A549 (cell line): ENCODE results near the gene AGRP. TPM values are rescaled to one million over a fixed set of nuclear protein-coding genes. Genes with fewer than 3 reads are reported as not detected.

Source experiments
- ATAC-seq, 2 experiments: fragments of 200-7000 bp in 1 of 2; fragments of >200 bp in 1 of 2; cut with Nextera tagmentation in 1 of 2; cut with Tn5 transposase in 1 of 2; 3 replicates each; pipeline versions ENCODE4 v1.8.0 to v1.9.1; 2018 to 2020; ENCODE audit warnings: mild to moderate bottlenecking in 1 of 2, moderate library complexity in 1 of 2
- CTCF ChIA-PET: fragments of 300-600 bp; sonication (Branson Sonifier 250); formaldehyde crosslinking; extraction: SDS; loops from one replicate; lab custom pipeline; 2021; ENCODE audit warnings: antibody characterized with exemption, inconsistent platforms; lab: Yijun Ruan, JAX
- POLR2A ChIA-PET: fragments of 350-600 bp; formaldehyde crosslinking; extraction: SDS; loops from one replicate; lab custom pipeline; 2021; ENCODE audit warnings: antibody characterized with exemption, inconsistent platforms; lab: Yijun Ruan, JAX
- DNase-seq, 2 experiments: peaks; one replicate each; pipeline versions ENCODE4 v3.0.0 to v3.0.0-alpha.2; 2011 to 2016; ENCODE audit warnings: low read depth in 1 of 2, low spot score in 1 of 2
- FAIRE-seq: peaks from 2 replicates; lab custom pipeline; 2011; peaks lifted over from hg19 to GRCh38; lab: Jason Lieb, UNC
- H3K27ac ChIP-seq, 2 experiments: fragments of >200 bp; sonication (Bioruptor Twin); formaldehyde crosslinking; 3 replicates each; pipeline ENCODE4 v1.5.1; 2016 to 2017
- H3K4me1 ChIP-seq: fragments of >200 bp; sonication (Bioruptor Twin); formaldehyde crosslinking; 3 replicates; pipeline ENCODE4 v1.6.1; 2016
- H3K4me2 ChIP-seq: fragments of >200 bp; sonication (Bioruptor Twin); formaldehyde crosslinking; 3 replicates; pipeline ENCODE4 v1.6.1; 2016
- H3K4me3 ChIP-seq: fragments of >200 bp; sonication (Bioruptor Twin); formaldehyde crosslinking; 3 replicates; pipeline ENCODE4 v1.5.1; 2016
- H3K9me3 ChIP-seq: fragments of >200 bp; sonication (Bioruptor Twin); formaldehyde crosslinking; 3 replicates; pipeline ENCODE4 v1.6.1; 2016
- CBX8 ChIP-seq: fragments of 200-600 bp; sonication (generic); IDR thresholded peaks from 2 replicates; pipeline ENCODE4 v1.6.1; 2016
- CHD4 ChIP-seq: fragments of 200-600 bp; sonication (generic); IDR thresholded peaks from 2 replicates; pipeline ENCODE4 v1.6.1; 2016; ENCODE audit warnings: antibody characterized with exemption, mild to moderate bottlenecking, borderline replicate concordance
- EHMT2 ChIP-seq: fragments of 200-600 bp; sonication (generic); IDR thresholded peaks from 2 replicates; pipeline ENCODE4 v1.6.1; 2016; ENCODE audit warnings: antibody characterized with exemption, low read depth, mild to moderate bottlenecking, moderate library complexity
- FOSB ChIP-seq: fragments of 250-450 bp; sonication (Bioruptor Pico); IDR thresholded peaks from 2 replicates; pipeline ENCODE4 v1.5.0; 2020; ENCODE audit warnings: mild to moderate bottlenecking, moderate library complexity
- HDAC2 ChIP-seq: fragments of 200-600 bp; sonication (generic); IDR thresholded peaks from 2 replicates; pipeline ENCODE4 v1.6.1; 2016
- HEYL ChIP-seq: fragments of 250-450 bp; sonication (Bioruptor Pico); IDR thresholded peaks from 2 replicates; pipeline ENCODE4 v1.8.0; 2021; ENCODE audit warnings: mild to moderate bottlenecking, moderate library complexity
- HOXB5 ChIP-seq: fragments of 250-450 bp; sonication (Bioruptor Pico); IDR thresholded peaks from 2 replicates; pipeline ENCODE4 v1.5.0; 2020; ENCODE audit warnings: mild to moderate bottlenecking, moderate library complexity
- JUNB ChIP-seq: fragments of >200 bp; sonication (Bioruptor Twin); formaldehyde crosslinking; IDR thresholded peaks from 2 replicates; pipeline ENCODE4 v1.6.1; 2016
- NR3C1 ChIP-seq: fragments of >200 bp; sonication (Bioruptor Twin); formaldehyde crosslinking; IDR thresholded peaks from 3 replicates; pipeline ENCODE4 v1.6.1; 2017
- RARB ChIP-seq: fragments of 250-450 bp; sonication (Bioruptor Pico); IDR thresholded peaks from 2 replicates; pipeline ENCODE4 v1.8.0; 2021; ENCODE audit warnings: mild to moderate bottlenecking, moderate library complexity
- RCOR1 ChIP-seq: fragments of 150-350 bp; IDR thresholded peaks from 2 replicates; pipeline ENCODE4 v1.6.1; 2014; ENCODE audit warnings: antibody characterized with exemption, low read length, low read depth
- SMC3 ChIP-seq: fragments of >200 bp; sonication (Bioruptor Twin); formaldehyde crosslinking; IDR thresholded peaks from 3 replicates; pipeline ENCODE4 v1.6.1; 2018; ENCODE audit warnings: inconsistent platforms
- SREBF2 ChIP-seq: fragments of 450-650 bp; IDR thresholded peaks from 2 replicates; pipeline ENCODE4 v1.6.1; 2014; ENCODE audit warnings: mild to moderate bottlenecking, moderate library complexity
- ZC3H11A ChIP-seq: fragments of 450-650 bp; IDR thresholded peaks from 2 replicates; pipeline ENCODE4 v1.6.1; 2014; ENCODE audit warnings: antibody characterized with exemption, mild to moderate bottlenecking
- ZNF302 ChIP-seq: fragments of 250-450 bp; sonication (Bioruptor Pico); IDR thresholded peaks from 2 replicates; pipeline ENCODE4 v1.9.0; 2021; ENCODE audit warnings: inconsistent platforms, mild to moderate bottlenecking, moderate library complexity
- WGBS: methylation state at CpG from one replicate; pipeline ENCODE4 v1.1.6; 2017; ENCODE audit errors: missing lambda C conversion rate; 5-methylcytosine and 5-hydroxymethylcytosine counted together
- polyA plus RNA-seq, 4 experiments: library from polyadenylated mRNA; depleted of rRNA in 3 of 4; stranded (reverse); fragments of >200 nt; fragmentation: RNase III in 1 of 4; extraction: RNeasy Plus Mini Kit Qiagen cat#74134 plus additional on column Dnase treatment in 1 of 4; gene quantifications; 2 replicates in 3 of 4; 3 replicates in 1 of 4; pipeline ENCODE4 v1.2.3, GENCODE V29; 2011 to 2017
- TF ChIP-seq, protein P1 (sequence below): fragments of 250-450 bp; sonication (Bioruptor Pico); IDR thresholded peaks from 2 replicates; pipeline ENCODE4 v1.5.0; 2021; ENCODE audit warnings: mild to moderate bottlenecking, moderate library complexity, borderline replicate concordance
- TF ChIP-seq, protein P2 (sequence below): IDR thresholded peaks from 2 replicates; pipeline ENCODE4 v1.6.1; 2012
- TF ChIP-seq, protein P3 (sequence below): fragments of >200 bp; sonication (Bioruptor Twin); formaldehyde crosslinking; IDR thresholded peaks from 3 replicates; pipeline ENCODE4 v1.6.1; 2016
- TF ChIP-seq, protein P4 (sequence below): IDR thresholded peaks from 2 replicates; pipeline ENCODE4 v1.6.1; 2012; ENCODE audit warnings: low read depth, borderline replicate concordance
- TF ChIP-seq, protein P5 (sequence below): fragments of >200 bp; sonication (Bioruptor Twin); formaldehyde crosslinking; IDR thresholded peaks from 3 replicates; pipeline ENCODE4 v1.5.1; 2016

Gene AGRP
- polyA plus RNA-seq, 2 of the 4 experiments (the other 2 are of a cell fraction): not detected

DNA sequence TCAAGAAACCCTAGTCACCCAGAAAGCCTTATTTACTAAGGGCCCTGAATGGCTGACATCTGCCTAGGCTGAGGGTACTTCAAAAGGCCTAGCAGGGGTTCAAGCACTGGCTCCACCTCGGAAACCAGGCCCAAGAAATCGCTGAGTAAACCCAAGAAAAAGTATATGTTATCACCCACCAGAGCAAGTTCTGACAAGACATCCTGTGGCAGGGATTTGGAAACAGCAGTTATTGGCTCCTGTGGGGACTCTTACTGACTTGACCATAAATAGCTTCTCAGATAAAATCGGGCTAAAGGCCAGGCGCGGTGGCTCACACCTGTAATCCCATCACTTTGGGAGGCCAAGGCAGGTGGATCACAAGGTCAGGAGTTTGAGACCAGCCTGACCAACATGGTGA lies 14.6 kb downstream of the AGRP start:
- WGBS: 81% methylated on average over 5 of the region's 5 CpGs
- no peak for ATAC-seq

DNA sequence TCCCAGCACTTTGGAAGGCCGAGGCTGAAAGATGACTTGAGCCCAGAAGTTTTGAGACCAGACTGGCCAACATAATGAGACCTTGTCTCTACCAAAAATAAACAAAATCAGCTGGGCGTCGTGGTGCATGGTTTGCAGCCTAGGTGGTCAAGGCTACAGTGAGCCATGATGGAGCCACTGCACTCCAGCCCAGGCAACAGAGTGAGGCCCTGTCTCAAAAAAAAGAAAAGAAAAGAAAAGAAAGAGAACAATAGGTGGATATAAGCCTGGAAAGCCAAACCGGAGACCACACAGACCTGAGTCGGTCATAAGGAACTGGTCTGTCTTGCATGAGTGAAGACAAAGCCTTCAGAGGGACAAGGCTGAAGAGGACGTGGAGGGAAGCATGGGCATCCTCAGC lies 16.8 kb downstream of the AGRP start:
- DNase-seq (no peak), ATAC-seq (no peak), FAIRE-seq (no peak)
- CTCF ChIA-PET: interaction anchor here (0.6 to 13.1 kb wide), 26 partner anchors 9 to 449 kb away, joined by 3 to 176 read pairs (median 4); partner anchors contain the start of genes ATP6V0D1, E2F4, FHOD1 and TPPP3
- Histone ChIP-seq H3K4me2 (no peak overlapping the region), H3K4me3 (no peak overlapping the region), H3K9me3 (no peaks in the 10 kb centered on the region), H3K27ac (no peak overlapping the region), H3K4me1 (peaks cover 13% of the 10 kb centered on the region; the same call in 2 of the 3 replicates)
- WGBS: 86% methylated on average over 6 of the region's 6 CpGs
- TF ChIP-seq RCOR1 (no peak), SMC3 (no peak), JUNB (no peak), NR3C1 (no peak), SREBF2 (no peak)
- TF ChIP-seq, protein P1, sequence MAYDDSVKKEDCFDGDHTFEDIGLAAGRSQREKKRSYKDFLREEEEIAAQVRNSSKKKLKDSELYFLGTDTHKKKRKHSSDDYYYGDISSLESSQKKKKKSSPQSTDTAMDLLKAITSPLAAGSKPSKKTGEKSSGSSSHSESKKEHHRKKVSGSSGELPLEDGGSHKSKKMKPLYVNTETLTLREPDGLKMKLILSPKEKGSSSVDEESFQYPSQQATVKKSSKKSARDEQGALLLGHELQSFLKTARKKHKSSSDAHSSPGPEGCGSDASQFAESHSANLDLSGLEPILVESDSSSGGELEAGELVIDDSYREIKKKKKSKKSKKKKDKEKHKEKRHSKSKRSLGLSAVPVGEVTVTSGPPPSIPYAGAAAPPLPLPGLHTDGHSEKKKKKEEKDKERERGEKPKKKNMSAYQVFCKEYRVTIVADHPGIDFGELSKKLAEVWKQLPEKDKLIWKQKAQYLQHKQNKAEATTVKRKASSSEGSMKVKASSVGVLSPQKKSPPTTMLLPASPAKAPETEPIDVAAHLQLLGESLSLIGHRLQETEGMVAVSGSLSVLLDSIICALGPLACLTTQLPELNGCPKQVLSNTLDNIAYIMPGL (CRISPR knock-in tag): no peak
- TF ChIP-seq, protein P2, sequence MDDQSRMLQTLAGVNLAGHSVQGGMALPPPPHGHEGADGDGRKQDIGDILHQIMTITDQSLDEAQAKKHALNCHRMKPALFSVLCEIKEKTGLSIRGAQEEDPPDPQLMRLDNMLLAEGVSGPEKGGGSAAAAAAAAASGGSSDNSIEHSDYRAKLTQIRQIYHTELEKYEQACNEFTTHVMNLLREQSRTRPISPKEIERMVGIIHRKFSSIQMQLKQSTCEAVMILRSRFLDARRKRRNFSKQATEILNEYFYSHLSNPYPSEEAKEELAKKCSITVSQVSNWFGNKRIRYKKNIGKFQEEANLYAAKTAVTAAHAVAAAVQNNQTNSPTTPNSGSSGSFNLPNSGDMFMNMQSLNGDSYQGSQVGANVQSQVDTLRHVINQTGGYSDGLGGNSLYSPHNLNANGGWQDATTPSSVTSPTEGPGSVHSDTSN: no peak
- POLR2A ChIA-PET: no interaction called here

More for the DNA sequence above, 14.6 kb downstream of the AGRP start:
- no peaks in the 10 kb centered on the region for H3K9me3 ChIP-seq
- no peak for DNase-seq
- no peak overlapping the region for H3K27ac ChIP-seq
- H3K4me3 ChIP-seq: no peak overlapping the region
- ChIA-PET POLR2A (no interaction called here), CTCF (interaction anchor here (1.1 to 13.1 kb wide), 6 partner anchors 8 to 79 kb away, joined by 3 to 176 read pairs (median 5); partner anchors contain the start of genes ATP6V0D1 and ZDHHC1)
- FAIRE-seq: no peak
- H3K4me2 ChIP-seq: no peak overlapping the region
- TF ChIP-seq, protein P3, sequence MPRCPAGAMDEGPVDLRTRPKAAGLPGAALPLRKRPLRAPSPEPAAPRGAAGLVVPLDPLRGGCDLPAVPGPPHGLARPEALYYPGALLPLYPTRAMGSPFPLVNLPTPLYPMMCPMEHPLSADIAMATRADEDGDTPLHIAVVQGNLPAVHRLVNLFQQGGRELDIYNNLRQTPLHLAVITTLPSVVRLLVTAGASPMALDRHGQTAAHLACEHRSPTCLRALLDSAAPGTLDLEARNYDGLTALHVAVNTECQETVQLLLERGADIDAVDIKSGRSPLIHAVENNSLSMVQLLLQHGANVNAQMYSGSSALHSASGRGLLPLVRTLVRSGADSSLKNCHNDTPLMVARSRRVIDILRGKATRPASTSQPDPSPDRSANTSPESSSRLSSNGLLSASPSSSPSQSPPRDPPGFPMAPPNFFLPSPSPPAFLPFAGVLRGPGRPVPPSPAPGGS: no peak
- TF ChIP-seq FOSB (CRISPR knock-in tag) (no peak), HDAC2 (no peak), HOXB5 (CRISPR knock-in tag) (no peak), EHMT2 (no peak), ZC3H11A (no peak), ZNF302 (no peak), HEYL (CRISPR knock-in tag) (no peak)
- TF ChIP-seq, protein P4, sequence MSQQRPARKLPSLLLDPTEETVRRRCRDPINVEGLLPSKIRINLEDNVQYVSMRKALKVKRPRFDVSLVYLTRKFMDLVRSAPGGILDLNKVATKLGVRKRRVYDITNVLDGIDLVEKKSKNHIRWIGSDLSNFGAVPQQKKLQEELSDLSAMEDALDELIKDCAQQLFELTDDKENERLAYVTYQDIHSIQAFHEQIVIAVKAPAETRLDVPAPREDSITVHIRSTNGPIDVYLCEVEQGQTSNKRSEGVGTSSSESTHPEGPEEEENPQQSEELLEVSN: no peak
- H3K4me1 ChIP-seq: peaks cover 5% of the 10 kb centered on the region; the same call in 2 of the 3 replicates

DNA sequence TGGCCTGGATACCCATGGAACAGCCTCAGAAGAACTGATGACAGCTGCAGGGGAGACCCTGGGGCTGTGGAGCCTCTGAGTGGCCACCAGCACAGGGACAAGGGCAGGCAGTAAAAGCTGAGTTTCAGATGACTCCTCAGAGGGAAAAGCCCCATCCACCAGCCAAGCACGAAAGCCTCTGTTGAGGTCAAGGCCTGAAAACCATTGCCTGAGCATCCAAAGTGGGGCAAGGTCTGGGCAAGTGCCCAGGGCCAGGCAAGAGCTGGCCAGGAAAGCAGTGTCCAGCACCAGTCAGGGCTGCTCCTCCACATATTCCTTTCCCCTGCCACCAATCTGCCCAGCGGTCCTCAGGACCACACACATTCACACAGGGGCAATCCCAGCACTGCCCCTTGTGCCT lies 18.8 kb downstream of the AGRP start:
- 70% methylated on average over 2 of the region's 2 CpGs for WGBS

More for the DNA sequence above, 18.8 kb downstream of the AGRP start:
- no peak for ATAC-seq
- no peaks in the 10 kb centered on the region for H3K9me3 ChIP-seq
- POLR2A ChIA-PET: no interaction called here
- no peak for DNase-seq
- H3K4me1 ChIP-seq: peaks cover 16% of the 10 kb centered on the region; the same call in 2 of the 3 replicates
- H3K27ac ChIP-seq: no peak overlapping the region
- H3K4me3 ChIP-seq: no peak overlapping the region
- CTCF ChIA-PET: interaction anchor here (0.8 to 13.1 kb wide), 10 partner anchors 11 to 204 kb away, joined by 3 to 176 read pairs (median 20); partner anchors contain the start of genes ATP6V0D1, KCTD19 and LRRC36
- no peak for FAIRE-seq
- no peak overlapping the region for H3K4me2 ChIP-seq
- TF ChIP-seq, protein P5, sequence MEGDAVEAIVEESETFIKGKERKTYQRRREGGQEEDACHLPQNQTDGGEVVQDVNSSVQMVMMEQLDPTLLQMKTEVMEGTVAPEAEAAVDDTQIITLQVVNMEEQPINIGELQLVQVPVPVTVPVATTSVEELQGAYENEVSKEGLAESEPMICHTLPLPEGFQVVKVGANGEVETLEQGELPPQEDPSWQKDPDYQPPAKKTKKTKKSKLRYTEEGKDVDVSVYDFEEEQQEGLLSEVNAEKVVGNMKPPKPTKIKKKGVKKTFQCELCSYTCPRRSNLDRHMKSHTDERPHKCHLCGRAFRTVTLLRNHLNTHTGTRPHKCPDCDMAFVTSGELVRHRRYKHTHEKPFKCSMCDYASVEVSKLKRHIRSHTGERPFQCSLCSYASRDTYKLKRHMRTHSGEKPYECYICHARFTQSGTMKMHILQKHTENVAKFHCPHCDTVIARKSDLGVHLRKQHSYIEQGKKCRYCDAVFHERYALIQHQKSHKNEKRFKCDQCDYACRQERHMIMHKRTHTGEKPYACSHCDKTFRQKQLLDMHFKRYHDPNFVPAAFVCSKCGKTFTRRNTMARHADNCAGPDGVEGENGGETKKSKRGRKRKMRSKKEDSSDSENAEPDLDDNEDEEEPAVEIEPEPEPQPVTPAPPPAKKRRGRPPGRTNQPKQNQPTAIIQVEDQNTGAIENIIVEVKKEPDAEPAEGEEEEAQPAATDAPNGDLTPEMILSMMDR: no peak
- TF ChIP-seq RARB (no peak), HDAC2 (no peak), CHD4 (no peak), CBX8 (no peak)
- TF ChIP-seq, protein P1 (CRISPR knock-in tag): no peak
- TF ChIP-seq, all 56 proteins: peak for 0
